Activated T-helper 9 cell treated with anti-CD3 and anti-CD28 coated beads, Interleukin-2, amount 50 U/mL, for 16 hours (primary cell): ENCODE data around the gene HOXA3.

Experiments
- DNase-seq: peaks from one replicate; pipeline ENCODE4 v3.0.0-alpha.2; 2020; ENCODE audit warnings: low read depth

HOXA3 gene

GRCh38 chr7:27189295-27189996 lies 37.1 kb upstream of the HOXA3 start:
- DNase-seq, result no peak

GRCh38 chr7:27188386-27189294 lies 36.3 kb upstream of the HOXA3 start:
- DNase-seq, result no peak

- no peak for DNase-seq
These were observed 35.3 kb upstream of the HOXA3 start for GRCh38 chr7:27187475-27188385.

GRCh38 chr7:27186668-27187474 lies 34.5 kb upstream of the HOXA3 start:
- DNase-seq, result no peak

GRCh38 chr7:27185854-27186667 lies 33.7 kb upstream of the HOXA3 start:
- no peak for DNase-seq

GRCh38 chr7:27185013-27185853 lies 32.9 kb upstream of the HOXA3 start, which contains the start of gene HOXA11:
TSS of gene HOXA11 (minus strand) at chr7:27185232. CDS start at chr7:27185144, 88 bp downstream.
- DNase-seq, result no peak

GRCh38 chr7:27184337-27185012 lies 32.1 kb upstream of the HOXA3 start:
- DNase-seq, result no peak

- DNase-seq, result no peak
These were observed 31.4 kb upstream of the HOXA3 start for GRCh38 chr7:27183682-27184336.

GRCh38 chr7:27182861-27183681 lies 30.7 kb upstream of the HOXA3 start:
- DNase-seq, result no peak

- DNase-seq, result no peak
These were observed 30.0 kb upstream of the HOXA3 start for GRCh38 chr7:27182285-27182841.

GRCh38 chr7:27181795-27182275 lies 29.5 kb upstream of the HOXA3 start:
- no peak for DNase-seq

GRCh38 chr7:27180431-27181420 lies 28.3 kb upstream of the HOXA3 start:
- DNase-seq, result no peak

GRCh38 chr7:27179503-27180430 lies 27.4 kb upstream of the HOXA3 start:
- DNase-seq, result peak; percentile 34

GRCh38 chr7:27179030-27179429 lies 26.6 kb upstream of the HOXA3 start:
- DNase-seq, result no peak

GRCh38 chr7:27178366-27178765 lies 26.0 kb upstream of the HOXA3 start:
- no peak for DNase-seq
